ENCODE data around the gene PCNX3. TPM values are rescaled to one million over a fixed set of nuclear protein-coding genes. Genes with fewer than 3 reads are reported as not detected.

The PCNX3 gene
- total and polyA plus RNA-seq, 2 of the 4 experiments (the other 2 are of a cell fraction): 5.6 to 33.2 TPM

DNA sequence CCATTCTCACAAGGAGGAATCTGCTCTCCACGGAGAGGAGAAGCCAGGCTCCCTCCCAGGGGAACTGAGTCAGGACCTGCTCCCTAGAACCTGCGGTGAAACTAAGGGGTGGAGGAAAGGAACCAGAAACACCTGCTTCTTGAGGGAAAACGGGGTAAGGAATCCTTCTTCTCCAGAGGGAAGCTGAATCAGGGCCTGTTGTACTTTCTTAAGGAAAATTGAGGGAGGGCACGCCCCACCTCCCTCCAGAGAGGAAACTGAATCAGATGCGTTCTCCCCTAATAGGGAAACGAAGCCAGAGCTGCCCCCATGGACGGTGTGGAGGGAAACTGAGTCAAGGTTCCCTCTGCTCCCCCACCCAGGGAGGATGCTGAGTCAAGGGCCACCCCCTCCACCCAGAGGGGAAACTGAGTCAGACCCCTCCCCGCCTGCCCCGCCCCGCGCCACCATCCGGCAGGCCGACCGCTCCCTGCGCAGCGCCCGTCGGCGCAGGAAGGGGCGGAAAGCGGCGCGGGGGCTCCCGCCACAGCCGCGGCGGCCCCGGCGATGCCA, 46.7 kb downstream of the PCNX3 start:
- Histone ChIP-seq H2BK15ac (ENCODE audit: low read depth, low read length) (no peak overlapping the region), H3K14ac (replicated peaks; ENCODE audit: low read depth, low read length) (peak overlapping the region; percentile 99), H3K4me2 (ENCODE audit: low read depth, low read length) (peak overlapping the region; percentile 98), H2BK5ac (ENCODE audit: low read depth, low read length, poor library complexity, severe bottlenecking) (peak overlapping the region; percentile 71), H3K9me1 (ENCODE audit: insufficient read depth, low read length) (no peaks in the 10 kb centered on the region), H3K4me1 (ENCODE audit: control insufficient read depth, insufficient read depth, low read length) (peaks cover 7% of the 10 kb centered on the region), H3K27ac (ENCODE audit: insufficient read depth, low read length) (peak overlapping the region; percentile 86), H3K9me3 (ENCODE audit: control insufficient read depth, insufficient read depth, low read length) (no peaks in the 10 kb centered on the region), H3K9ac (ENCODE audit: low read depth, low read length) (peak overlapping the region; percentile 96), H2AK9ac (replicated peaks; ENCODE audit: low read depth, low read length, poor library complexity) (peak overlapping the region; percentile 93), H2BK120ac (ENCODE audit: low read depth, low read length) (peak overlapping the region; percentile 1), H3K18ac (ENCODE audit: low read depth, low read length) (peak overlapping the region; percentile 42), H4K20me1 (ENCODE audit: insufficient read depth, low read length) (peaks cover 13% of the 10 kb centered on the region; the same call in 1 of the 2 replicates), H2AFZ (replicated peaks; ENCODE audit: low read length, poor library complexity) (peak overlapping the region; percentile 98), H3K56ac (ENCODE audit: extremely low read depth, insufficient read depth, low read length) (peak overlapping the region; percentile 92), H3K4me3 (ENCODE audit: insufficient read depth, low read depth, low read length) (peak overlapping the region; percentile 92), H3K27me3 (ENCODE audit: control insufficient read depth, insufficient read depth, low read length) (no peaks in the 10 kb centered on the region), H3K79me1 (ENCODE audit: low read depth in 1 of 2, low read length in 2 of 2) (peaks cover 22 to 48% of the 10 kb centered on the region in 2 experiments; a peak in 3 of 4 replicates), H4K91ac (ENCODE audit: insufficient read depth, low read depth, low read length) (peak overlapping the region; percentile 75), H2AK5ac (ENCODE audit: low read depth, low read length) (peak overlapping the region; percentile 90), H2BK20ac (ENCODE audit: low read depth, low read length) (no peak overlapping the region), H3K4ac (ENCODE audit: low read depth, low read length) (peak overlapping the region; percentile 81), H4K8ac (ENCODE audit: low read depth in 2 of 2, low read length in 2 of 2) (peak overlapping the region; percentile 72 to 94), H3K36me3 (ENCODE audit: control insufficient read depth, insufficient read depth, low read length) (peaks cover 40% of the 10 kb centered on the region), H3K23ac (ENCODE audit: low read depth, low read length) (peak overlapping the region; percentile 31), H4K5ac (ENCODE audit: low read depth, low read length) (peak overlapping the region; percentile 56)
- dilution Hi-C loops (cut with HindIII; ENCODE audit: low sequenced_read_pairs, unreplicated experiment) (no loop called here), in situ Hi-C loops (cut with MboI; ENCODE audit: low sequenced_read_pairs) (no loop called here), intact Hi-C loops (cut with micrococcal nuclease) (no loop called here)
- TF ChIP-seq RCOR1 (IDR thresholded peaks at IDR 0.05; ENCODE audit: insufficient replicate concordance, low read length): no peak
- TF ChIP-seq NFE2L2 (IDR thresholded peaks at IDR 0.05; ENCODE audit: low read depth, low read length): no peak
- no peak for TF ChIP-seq BHLHE40 (IDR thresholded peaks at IDR 0.05; ENCODE audit: low read depth, low read length)
- no peak for TF ChIP-seq MAFK (IDR thresholded peaks at IDR 0.05; ENCODE audit: low read depth, low read length)
- TF ChIP-seq POLR2A (IDR thresholded peaks at IDR 0.05; ENCODE audit: low read depth, low read length): no peak
- no peak for TF ChIP-seq MXI1 (IDR thresholded peaks at IDR 0.05; ENCODE audit: borderline replicate concordance, low read depth, low read length)
- TF ChIP-seq, protein P1, sequence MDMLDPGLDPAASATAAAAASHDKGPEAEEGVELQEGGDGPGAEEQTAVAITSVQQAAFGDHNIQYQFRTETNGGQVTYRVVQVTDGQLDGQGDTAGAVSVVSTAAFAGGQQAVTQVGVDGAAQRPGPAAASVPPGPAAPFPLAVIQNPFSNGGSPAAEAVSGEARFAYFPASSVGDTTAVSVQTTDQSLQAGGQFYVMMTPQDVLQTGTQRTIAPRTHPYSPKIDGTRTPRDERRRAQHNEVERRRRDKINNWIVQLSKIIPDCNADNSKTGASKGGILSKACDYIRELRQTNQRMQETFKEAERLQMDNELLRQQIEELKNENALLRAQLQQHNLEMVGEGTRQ (IDR thresholded peaks at IDR 0.05; ENCODE audit: low read depth, low read length): no peak
- no peak for TF ChIP-seq FOS (IDR thresholded peaks at IDR 0.05; ENCODE audit: low read depth, low read length)
- no peak; the same call in 1 of the 2 replicates for TF ChIP-seq MAZ (IDR thresholded peaks at IDR 0.05; ENCODE audit: borderline replicate concordance, low read depth, low read length)
- TF ChIP-seq RFX5 (IDR thresholded peaks at IDR 0.05; ENCODE audit: low read depth, low read length): no peak
- TF ChIP-seq, protein P2, sequence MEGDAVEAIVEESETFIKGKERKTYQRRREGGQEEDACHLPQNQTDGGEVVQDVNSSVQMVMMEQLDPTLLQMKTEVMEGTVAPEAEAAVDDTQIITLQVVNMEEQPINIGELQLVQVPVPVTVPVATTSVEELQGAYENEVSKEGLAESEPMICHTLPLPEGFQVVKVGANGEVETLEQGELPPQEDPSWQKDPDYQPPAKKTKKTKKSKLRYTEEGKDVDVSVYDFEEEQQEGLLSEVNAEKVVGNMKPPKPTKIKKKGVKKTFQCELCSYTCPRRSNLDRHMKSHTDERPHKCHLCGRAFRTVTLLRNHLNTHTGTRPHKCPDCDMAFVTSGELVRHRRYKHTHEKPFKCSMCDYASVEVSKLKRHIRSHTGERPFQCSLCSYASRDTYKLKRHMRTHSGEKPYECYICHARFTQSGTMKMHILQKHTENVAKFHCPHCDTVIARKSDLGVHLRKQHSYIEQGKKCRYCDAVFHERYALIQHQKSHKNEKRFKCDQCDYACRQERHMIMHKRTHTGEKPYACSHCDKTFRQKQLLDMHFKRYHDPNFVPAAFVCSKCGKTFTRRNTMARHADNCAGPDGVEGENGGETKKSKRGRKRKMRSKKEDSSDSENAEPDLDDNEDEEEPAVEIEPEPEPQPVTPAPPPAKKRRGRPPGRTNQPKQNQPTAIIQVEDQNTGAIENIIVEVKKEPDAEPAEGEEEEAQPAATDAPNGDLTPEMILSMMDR (conservative IDR thresholded peaks at IDR 0.05; ENCODE audit: low read depth, low read length): no peak
- TF ChIP-seq RAD21 (IDR thresholded peaks at IDR 0.05; ENCODE audit: low read length): no peak
- TF ChIP-seq SMC3 (IDR thresholded peaks at IDR 0.05; ENCODE audit: low read depth, low read length): no peak
- TF ChIP-seq, protein P3, sequence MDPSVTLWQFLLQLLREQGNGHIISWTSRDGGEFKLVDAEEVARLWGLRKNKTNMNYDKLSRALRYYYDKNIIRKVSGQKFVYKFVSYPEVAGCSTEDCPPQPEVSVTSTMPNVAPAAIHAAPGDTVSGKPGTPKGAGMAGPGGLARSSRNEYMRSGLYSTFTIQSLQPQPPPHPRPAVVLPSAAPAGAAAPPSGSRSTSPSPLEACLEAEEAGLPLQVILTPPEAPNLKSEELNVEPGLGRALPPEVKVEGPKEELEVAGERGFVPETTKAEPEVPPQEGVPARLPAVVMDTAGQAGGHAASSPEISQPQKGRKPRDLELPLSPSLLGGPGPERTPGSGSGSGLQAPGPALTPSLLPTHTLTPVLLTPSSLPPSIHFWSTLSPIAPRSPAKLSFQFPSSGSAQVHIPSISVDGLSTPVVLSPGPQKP (IDR thresholded peaks at IDR 0.05; ENCODE audit: borderline replicate concordance, low read depth, low read length): no peak
- no peak for TF ChIP-seq CEBPB (IDR thresholded peaks at IDR 0.05; ENCODE audit: low read depth, low read length)
- TF ChIP-seq CHD1 (IDR thresholded peaks at IDR 0.05; ENCODE audit: low read depth, low read length): no peak
- ChIA-PET CTCF (interaction anchor here (1.4 kb wide), 1 partner anchor 24 kb away, joined by 5 read pairs; the partner anchor contains the start of gene SIPA1), POLR2A (ENCODE audit: unreplicated experiment) (no interaction called here)
- ATAC-seq (ENCODE audit: low read depth): peak; percentile 25
- no CpG with 5 or more reads among the region's 29 CpGs for WGBS, 2 experiments (ENCODE audit: extremely low coverage in 2 of 2, insufficient read length in 1 of 2)
- DNase-seq: no peak
- no TSS peak for BruUV-seq (replicated peaks)
